Hepatocyte (in vitro differentiated cells): ENCODE results near the gene DHRS1.

Experiments
- CTCF ChIP-seq: fragments of 200-600 bp; sonication (generic); IDR thresholded peaks from 2 replicates; pipeline ENCODE4 v1.5.1; 2016; ENCODE audit warnings: antibody characterized with exemption, mild to moderate bottlenecking; ENCODE audit not compliant: poor library complexity
- EZH2 ChIP-seq: fragments of 200-600 bp; sonication (generic); IDR thresholded peaks from 2 replicates; pipeline ENCODE4 v1.6.1; 2016; ENCODE audit warnings: antibody characterized with exemption, mild to moderate bottlenecking, borderline replicate concordance
- EZH2phosphoT487 ChIP-seq: fragments of 200-600 bp; sonication (generic); IDR thresholded peaks from one replicate; pipeline ENCODE4 v1.6.1; 2018; ENCODE audit warnings: antibody characterized with exemption, mild to moderate bottlenecking, low read depth, moderate library complexity; ENCODE audit not compliant: unreplicated experiment, severe bottlenecking

GRCh38 chr14:24307156-24307574, 7.6 kb upstream of the DHRS1 start:
- TF ChIP-seq CTCF, result no peak
- no peak for TF ChIP-seq EZH2phosphoT487
- TF ChIP-seq EZH2, result no peak
